AG09309 (cell line): Measurements from ENCODE around the gene TMEM54.

Source experiments
- DNase-seq: peaks from one replicate; pipeline ENCODE4 v3.0.0-alpha.2; 2010; ENCODE audit warnings: low read depth
- H3K4me3 ChIP-seq: 2 replicates; pipeline ENCODE4 v1.5.1; 2011; ENCODE audit warnings: mild to moderate bottlenecking, low read depth, low read length, moderate library complexity; ENCODE audit not compliant: control insufficient read depth
- CTCF ChIP-seq: IDR thresholded peaks from 2 replicates; pipeline ENCODE4 v1.5.1; 2011; ENCODE audit warnings: mild to moderate bottlenecking, low read depth, low read length, inconsistent platforms; ENCODE audit not compliant: insufficient read depth, control insufficient read depth; ENCODE audit errors: missing control alignments

The TMEM54 gene

GRCh38 chr1:32864375-32865019, 36.7 kb downstream of the TMEM54 start:
- DNase-seq: no peak
- H3K4me3 ChIP-seq: no peak overlapping the region
- TF ChIP-seq CTCF: no peak

- DNase-seq: no peak
- TF ChIP-seq CTCF: no peak
- no peak overlapping the region for H3K4me3 ChIP-seq
These were observed 37.3 kb downstream of the TMEM54 start for GRCh38 chr1:32863881-32864245.

- no peak overlapping the region for H3K4me3 ChIP-seq
- no peak for TF ChIP-seq CTCF
- DNase-seq: no peak
These were observed 37.8 kb downstream of the TMEM54 start for GRCh38 chr1:32863218-32863880.

GRCh38 chr1:32861904-32862695, 39.1 kb downstream of the TMEM54 start:
- peak; percentile 3 for DNase-seq
- H3K4me3 ChIP-seq: no peak overlapping the region
- no peak for TF ChIP-seq CTCF

- no peak for DNase-seq
- TF ChIP-seq CTCF: no peak
- H3K4me3 ChIP-seq: no peak overlapping the region
These were observed 40.6 kb downstream of the TMEM54 start for GRCh38 chr1:32860566-32860965.

DNA sequence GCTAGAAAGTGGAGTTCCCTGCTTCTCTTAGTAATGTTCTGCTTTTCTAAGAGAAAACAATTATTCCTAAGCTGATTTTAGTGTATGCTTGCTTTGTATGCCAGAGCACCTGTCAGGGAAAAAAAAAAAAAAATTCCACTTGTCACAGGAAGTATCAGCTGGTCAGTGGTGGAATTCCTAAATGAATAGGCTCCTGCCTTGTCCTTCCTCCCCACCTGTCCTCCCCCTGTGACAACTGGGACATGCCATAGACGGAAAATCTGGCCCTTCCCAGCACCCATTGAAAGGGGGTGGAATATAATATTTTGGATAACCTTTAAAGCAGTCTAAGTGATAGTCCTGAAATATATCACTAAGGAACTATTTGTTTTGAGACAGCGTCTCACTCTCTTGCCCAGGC, 41.3 kb downstream of the TMEM54 start:
- H3K4me3 ChIP-seq: no peak overlapping the region
- no peak for TF ChIP-seq CTCF
- DNase-seq: no peak
